IMR-90 (cell line): ENCODE measurements around the gene LIN7B. TPM values are rescaled to one million over a fixed set of nuclear protein-coding genes. Genes with fewer than 3 reads are reported as not detected.

ENCODE experiments used
- ATAC-seq: fragments of 200-7000 bp; cut with Tn5 transposase; 2 replicates; pipeline ENCODE4 v1.9.1; 2020; ENCODE audit warnings: low read depth, mild to moderate bottlenecking, moderate library complexity
- BruUV-seq: library from RNA; stranded (reverse); fragments of 400-500 nt; replicated peaks from 2 replicates; lab custom pipeline; 2021; lab: Mats Ljungman, UMichigan
- CTCF ChIA-PET: fragments of 300-600 bp; formaldehyde crosslinking; extraction: SDS; loops from one replicate; lab custom pipeline; 2021; ENCODE audit warnings: antibody characterized with exemption; lab: Yijun Ruan, JAX
- POLR2A ChIA-PET: fragments of 300-600 bp; sonication (Branson Sonifier 250); formaldehyde crosslinking; loops from one replicate; lab custom pipeline; 2022; ENCODE audit warnings: antibody characterized with exemption; ENCODE audit not compliant: unreplicated experiment; lab: Charles Lee
- DNase-seq: peaks from one replicate; pipeline ENCODE4 v3.0.0; 2013
- H2AFZ ChIP-seq: replicated peaks from 2 replicates; pipeline ENCODE3; 2013; ENCODE audit warnings: low read length, mild to moderate bottlenecking; ENCODE audit not compliant: poor library complexity
- H2AK5ac ChIP-seq: 2 replicates; pipeline ENCODE4 v1.6.1; 2013; ENCODE audit warnings: low read depth, low read length, inconsistent platforms
- H2AK9ac ChIP-seq: replicated peaks from 2 replicates; pipeline ENCODE3; 2013; ENCODE audit warnings: mild to moderate bottlenecking, low read depth, low read length, moderate library complexity; ENCODE audit not compliant: poor library complexity
- H2BK120ac ChIP-seq: 2 replicates; pipeline ENCODE4 v1.6.1; 2013; ENCODE audit warnings: low read depth, low read length, inconsistent platforms
- H2BK15ac ChIP-seq: 3 replicates; pipeline ENCODE4 v1.6.1; 2013; ENCODE audit warnings: low read depth, low read length, inconsistent platforms
- H2BK20ac ChIP-seq: 2 replicates; pipeline ENCODE4 v1.6.1; 2013; ENCODE audit warnings: low read depth, mild to moderate bottlenecking, inconsistent platforms, low read length, moderate library complexity
- H2BK5ac ChIP-seq: 2 replicates; pipeline ENCODE4 v1.6.1; 2013; ENCODE audit warnings: mild to moderate bottlenecking, low read depth, low read length, inconsistent platforms; ENCODE audit not compliant: poor library complexity, severe bottlenecking
- H3K14ac ChIP-seq: replicated peaks from 2 replicates; pipeline ENCODE4 v1.6.1; 2013; ENCODE audit warnings: low read depth, low read length, inconsistent platforms
- H3K18ac ChIP-seq: 2 replicates; pipeline ENCODE4 v1.6.1; 2013; ENCODE audit warnings: low read depth, low read length, control low read depth
- H3K23ac ChIP-seq: 2 replicates; pipeline ENCODE4 v1.6.1; 2013; ENCODE audit warnings: low read depth, low read length, inconsistent platforms
- H3K27ac ChIP-seq: 2 replicates; pipeline ENCODE4 v1.5.1; 2013; ENCODE audit warnings: mild to moderate bottlenecking, control low read depth, low read length; ENCODE audit not compliant: insufficient read depth
- H3K27me3 ChIP-seq: 2 replicates; pipeline ENCODE4 v1.6.1; 2013; ENCODE audit warnings: low read length; ENCODE audit not compliant: control insufficient read depth, insufficient read depth
- H3K36me3 ChIP-seq: 2 replicates; pipeline ENCODE4 v1.6.1; 2013; ENCODE audit warnings: low read length, mixed read lengths; ENCODE audit not compliant: control insufficient read depth, insufficient read depth
- H3K4ac ChIP-seq: 2 replicates; pipeline ENCODE4 v1.6.1; 2013; ENCODE audit warnings: low read depth, low read length, inconsistent platforms
- H3K4me1 ChIP-seq: 2 replicates; pipeline ENCODE4 v1.6.1; 2013; ENCODE audit warnings: low read length, mixed read lengths; ENCODE audit not compliant: control insufficient read depth, insufficient read depth
- H3K4me2 ChIP-seq: 2 replicates; pipeline ENCODE4 v1.6.1; 2013; ENCODE audit warnings: low read depth, mild to moderate bottlenecking, control low read depth, low read length, moderate library complexity
- H3K4me3 ChIP-seq: 2 replicates; pipeline ENCODE4 v1.5.1; 2013; ENCODE audit warnings: low read depth, mild to moderate bottlenecking, control low read depth, low read length, moderate library complexity; ENCODE audit not compliant: insufficient read depth
- H3K56ac ChIP-seq: 2 replicates; pipeline ENCODE4 v1.6.1; 2013; ENCODE audit warnings: low read length, inconsistent platforms; ENCODE audit not compliant: insufficient read depth; ENCODE audit errors: extremely low read depth
- H3K79me1 ChIP-seq, 2 experiments: 2 replicates each; pipeline ENCODE4 v1.6.1; 2013; ENCODE audit warnings: low read length in 2 of 2, inconsistent platforms in 1 of 2, low read depth in 1 of 2
- H3K9ac ChIP-seq: 2 replicates; pipeline ENCODE4 v1.6.1; 2013; ENCODE audit warnings: low read depth, low read length, control low read depth
- H3K9me1 ChIP-seq: 2 replicates; pipeline ENCODE4 v1.6.1; 2013; ENCODE audit warnings: low read length, inconsistent platforms; ENCODE audit not compliant: insufficient read depth
- H3K9me3 ChIP-seq: 2 replicates; pipeline ENCODE4 v1.6.1; 2013; ENCODE audit warnings: low read length; ENCODE audit not compliant: control insufficient read depth, insufficient read depth
- H4K20me1 ChIP-seq: 2 replicates; pipeline ENCODE4 v1.6.1; 2013; ENCODE audit warnings: low read length, inconsistent platforms; ENCODE audit not compliant: insufficient read depth
- H4K5ac ChIP-seq: 2 replicates; pipeline ENCODE4 v1.6.1; 2013; ENCODE audit warnings: mild to moderate bottlenecking, low read depth, low read length, control low read depth
- H4K8ac ChIP-seq, 2 experiments: 2 replicates each; pipeline ENCODE4 v1.6.1; 2013; ENCODE audit warnings: low read depth in 2 of 2, low read length in 2 of 2, control low read depth in 1 of 2, inconsistent platforms in 1 of 2
- H4K91ac ChIP-seq: 2 replicates; pipeline ENCODE4 v1.6.1; 2013; ENCODE audit warnings: low read depth, low read length, inconsistent platforms; ENCODE audit not compliant: insufficient read depth
- BHLHE40 ChIP-seq: fragments of 150-350 bp; IDR thresholded peaks from 2 replicates; pipeline ENCODE4 v1.6.1; 2016; ENCODE audit warnings: mild to moderate bottlenecking, low read depth, low read length
- CEBPB ChIP-seq: IDR thresholded peaks from 2 replicates; pipeline ENCODE4 v1.6.1; 2012; ENCODE audit warnings: low read depth, low read length, improper control_type of control experiment
- CHD1 ChIP-seq: IDR thresholded peaks from 2 replicates; pipeline ENCODE4 v1.6.1; 2012; ENCODE audit warnings: low read depth, low read length, improper control_type of control experiment
- CTCF ChIP-seq: conservative IDR thresholded peaks from 2 replicates; pipeline ENCODE4 v1.5.1; 2012; ENCODE audit warnings: mild to moderate bottlenecking, low read depth, low read length, improper control_type of control experiment
- ELK1 ChIP-seq: fragments of 150-350 bp; IDR thresholded peaks from 2 replicates; pipeline ENCODE4 v1.6.1; 2016; ENCODE audit warnings: low read depth, mild to moderate bottlenecking, low read length, moderate library complexity, borderline replicate concordance
- MAZ ChIP-seq: IDR thresholded peaks from 2 replicates; pipeline ENCODE4 v1.6.1; 2012; ENCODE audit warnings: low read depth, mild to moderate bottlenecking, low read length, improper control_type of control experiment, moderate library complexity, borderline replicate concordance
- MXI1 ChIP-seq: IDR thresholded peaks from 2 replicates; pipeline ENCODE4 v1.6.1; 2012; ENCODE audit warnings: low read depth, mild to moderate bottlenecking, low read length, moderate library complexity, borderline replicate concordance
- POLR2A ChIP-seq: IDR thresholded peaks from 2 replicates; pipeline ENCODE4 v1.6.1; 2012; ENCODE audit warnings: mild to moderate bottlenecking, low read depth, low read length
- RAD21 ChIP-seq: IDR thresholded peaks from 2 replicates; pipeline ENCODE4 v1.6.1; 2012; ENCODE audit warnings: low read length, improper control_type of control experiment
- RCOR1 ChIP-seq: IDR thresholded peaks from 2 replicates; pipeline ENCODE4 v1.6.1; 2012; ENCODE audit warnings: mild to moderate bottlenecking, low read length, improper control_type of control experiment; ENCODE audit not compliant: insufficient replicate concordance
- RFX5 ChIP-seq: IDR thresholded peaks from 2 replicates; pipeline ENCODE4 v1.8.0; 2012; ENCODE audit warnings: low read depth, mild to moderate bottlenecking, low read length, moderate library complexity
- SMC3 ChIP-seq: fragments of 150-350 bp; IDR thresholded peaks from 2 replicates; pipeline ENCODE4 v1.6.1; 2016; ENCODE audit warnings: low read depth, mild to moderate bottlenecking, antibody characterized with exemption, low read length, moderate library complexity
- USF2 ChIP-seq: fragments of 150-350 bp; IDR thresholded peaks from 2 replicates; pipeline ENCODE4 v1.6.1; 2017; ENCODE audit warnings: mild to moderate bottlenecking, antibody characterized with exemption, low read length, low read depth
- WGBS, 2 experiments: methylation state at CpG; one replicate each; pipeline versions ENCODE4 v1.1.5 to v1.1.7; 2013; ENCODE audit warnings: missing lambda C conversion rate in 2 of 2; ENCODE audit not compliant: insufficient read length in 1 of 2; ENCODE audit errors: extremely low coverage in 2 of 2; 5-methylcytosine and 5-hydroxymethylcytosine counted together
- dilution Hi-C: fragments of 300-500 bp; cut with HindIII; formaldehyde crosslinking; loops from one replicate; pipeline ENCODE4 v1.14.3; 2018; ENCODE audit warnings: low sequenced_read_pairs; ENCODE audit not compliant: unreplicated experiment
- in situ Hi-C: fragments of 300-500 bp; cut with MboI; formaldehyde crosslinking; loops from 3 replicates; pipeline ENCODE4 v1.14.3; 2019; ENCODE audit warnings: low sequenced_read_pairs, inconsistent platforms, mixed read lengths
- intact Hi-C: fragments of 100-400 bp; cut with micrococcal nuclease; formaldehyde crosslinking; loops from 2 replicates; pipeline ENCODE4 v1.10.0; 2022
- polyA plus RNA-seq, 3 experiments: library from polyadenylated mRNA; depleted of rRNA; stranded (reverse); fragments of >200 nt; gene quantifications; 2 replicates each; pipeline ENCODE4 v1.2.3, GENCODE V29; 2012; ENCODE audit warnings: low replicate concordance in 1 of 3
- total RNA-seq: library from RNA; depleted of rRNA; stranded (reverse); fragments of >200 nt; gene quantifications from 2 replicates; pipeline ENCODE4 v1.2.3, GENCODE V29; 2012

The LIN7B gene
- total and polyA plus RNA-seq, 2 of the 4 experiments (the other 2 are of a cell fraction), result 3.8 to 8.0 TPM

GRCh38 chr19:49145573-49146407, 31.6 kb downstream of the LIN7B start:
- Histone ChIP-seq H4K8ac (peak overlapping the region; percentile 80 to 96; a peak in 3 of 4 replicates), H3K56ac (no peak overlapping the region; the same call in 1 of the 2 replicates), H2AK5ac (peak overlapping the region; percentile 87), H3K18ac (peak overlapping the region; percentile 63; the same call in 1 of the 2 replicates), H3K9me1 (no peaks in the 10 kb centered on the region), H2AK9ac (peak overlapping the region; percentile 75), H3K4me2 (peak overlapping the region; percentile 87), H2BK5ac (no peak overlapping the region), H4K20me1 (no peaks in the 10 kb centered on the region), H3K4me1 (peaks cover 12% of the 10 kb centered on the region), H2AFZ (peak overlapping the region; percentile 94), H2BK20ac (no peak overlapping the region), H2BK15ac (peak overlapping the region; percentile 96; the same call in 2 of the 3 replicates), H3K4me3 (peak overlapping the region; percentile 45), H3K9me3 (no peaks in the 10 kb centered on the region), H2BK120ac (no peak overlapping the region), H3K27ac (no peak overlapping the region), H3K4ac (peak overlapping the region; percentile 65; the same call in 1 of the 2 replicates), H4K91ac (no peak overlapping the region; the same call in 1 of the 2 replicates), H3K14ac (peak overlapping the region; percentile 40), H4K5ac (peak overlapping the region; percentile 99), H3K79me1 (0 out of 4 replicates have a peak, but pooled peaks cover 0 to 7% of the 10 kb centered on the region in 2 experiments), H3K23ac (no peak overlapping the region), H3K36me3 (no peaks in the 10 kb centered on the region), H3K27me3 (no peaks in the 10 kb centered on the region), H3K9ac (peak overlapping the region; percentile 48)
- ChIA-PET POLR2A (no interaction called here), CTCF (interaction anchor here (0.6 to 2.0 kb wide), 8 partner anchors 9 to 175 kb away, joined by 3 to 10 read pairs (median 3); partner anchors contain the start of gene LIN7B)
- 11% methylated on average over 5 of the region's 30 CpGs; no CpG with 5 or more reads in 1 of the 2 experiments for WGBS, 2 experiments
- no TSS peak for BruUV-seq
- peak; percentile 71 for DNase-seq
- dilution Hi-C loops, result no loop called here
- TF ChIP-seq CTCF (peak; percentile 78), ELK1 (no peak), RAD21 (peak; percentile 62), RCOR1 (no peak), MXI1 (peak; percentile 59; the same call in 1 of the 2 replicates), SMC3 (peak; percentile 63), MAZ (no peak), CEBPB (no peak), RFX5 (no peak), POLR2A (no peak), CHD1 (no peak), USF2 (no peak), BHLHE40 (peak; percentile 86)
- peak; percentile 26 for ATAC-seq
- in situ Hi-C loops, result no loop called here
- intact Hi-C loops, result loop anchor here (1.0 kb wide), 2 partner anchors 47 to 70 kb away; no protein-coding TSS in a partner anchor
